HG03060 (cell line): Measurements from ENCODE around the gene CIART.
"Not testable (repeated sequence)": the region's sequence is repeated elsewhere in the genome, so short reads cannot be mapped to it uniquely, and the experiment has no call there.

Experiments
- ATAC-seq: cut with Tn5 transposase; IDR thresholded peaks from one replicate; pipeline ENCODE4 v1.9.1; 2021; ENCODE audit warnings: low read depth, moderate number of reproducible peaks; ENCODE audit not compliant: unreplicated experiment

CIART gene, protein sequence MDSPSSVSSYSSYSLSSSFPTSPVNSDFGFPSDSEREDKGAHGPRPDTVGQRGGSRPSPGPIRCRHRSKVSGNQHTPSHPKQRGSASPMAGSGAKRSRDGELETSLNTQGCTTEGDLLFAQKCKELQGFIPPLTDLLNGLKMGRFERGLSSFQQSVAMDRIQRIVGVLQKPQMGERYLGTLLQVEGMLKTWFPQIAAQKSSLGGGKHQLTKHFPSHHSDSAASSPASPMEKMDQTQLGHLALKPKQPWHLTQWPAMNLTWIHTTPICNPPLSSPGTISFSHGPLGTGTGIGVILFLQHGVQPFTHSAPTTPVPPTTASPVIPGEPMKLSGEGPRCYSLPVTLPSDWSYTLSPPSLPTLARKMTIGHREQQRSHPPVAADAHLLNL

DNA sequence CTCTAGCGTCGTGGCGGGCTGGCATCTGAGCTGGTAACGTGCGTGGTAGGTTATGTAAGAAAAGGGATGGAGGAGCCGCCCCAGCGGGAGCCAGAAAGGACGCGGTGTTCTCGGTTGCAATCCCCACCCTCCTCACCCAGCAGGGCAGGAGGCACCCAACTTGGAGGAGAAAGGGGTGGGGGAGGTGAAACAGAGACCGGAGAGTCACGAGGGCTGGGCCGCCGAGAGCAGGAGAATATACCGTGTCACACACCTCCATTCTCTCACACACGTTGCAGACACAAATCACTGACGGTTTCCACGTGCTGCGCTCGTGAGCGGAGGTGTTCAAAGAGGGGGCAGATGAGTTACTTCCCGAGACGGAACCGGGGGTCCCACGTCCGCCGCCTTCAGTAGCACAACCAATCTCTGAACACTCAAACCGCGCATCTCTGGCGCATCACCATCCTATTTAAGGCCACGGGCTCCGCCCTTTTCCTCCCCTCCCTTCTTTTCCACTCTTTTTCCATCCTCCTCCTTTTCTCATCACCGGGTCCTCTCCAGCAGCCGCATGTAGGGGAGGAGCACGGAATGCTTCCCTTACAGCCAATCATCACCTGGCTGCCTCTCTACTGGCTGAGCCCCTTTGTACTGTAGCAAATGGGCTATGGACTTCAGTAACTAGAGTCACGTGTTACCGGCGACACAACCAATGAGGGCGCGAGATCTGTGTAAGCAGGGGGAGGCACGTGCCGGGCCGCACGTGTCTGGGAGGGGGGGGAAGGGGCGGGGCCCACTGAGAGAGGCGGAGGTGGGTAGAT is at the start of gene CIART:
Gene CIART (plus strand): TSS at position 797 of the 800 bp plus-strand sequence. CDS start 714 bp downstream, outside the sequence.
- ATAC-seq, result no peak

DNA sequence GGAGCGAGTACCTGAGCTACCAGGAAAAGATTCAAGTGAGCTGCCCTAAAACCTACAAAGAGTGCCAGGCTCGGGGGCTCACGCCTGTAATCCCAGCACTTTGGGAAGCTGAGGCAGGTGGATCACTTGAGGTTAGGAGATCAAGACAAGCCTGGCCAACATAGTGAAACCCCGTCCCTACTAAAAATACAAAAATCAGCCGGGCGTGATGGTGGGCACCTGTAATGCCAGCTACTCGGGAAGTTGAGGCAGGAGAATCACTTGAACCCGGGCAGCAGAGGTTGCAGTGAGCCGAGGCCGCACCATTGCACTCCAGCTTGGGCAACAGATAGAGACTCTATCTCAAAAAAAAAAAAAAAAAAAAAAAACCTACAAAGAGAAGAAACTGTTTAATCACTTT is 49.4 kb upstream of the CIART start:
- not testable (repeated sequence) for ATAC-seq

DNA sequence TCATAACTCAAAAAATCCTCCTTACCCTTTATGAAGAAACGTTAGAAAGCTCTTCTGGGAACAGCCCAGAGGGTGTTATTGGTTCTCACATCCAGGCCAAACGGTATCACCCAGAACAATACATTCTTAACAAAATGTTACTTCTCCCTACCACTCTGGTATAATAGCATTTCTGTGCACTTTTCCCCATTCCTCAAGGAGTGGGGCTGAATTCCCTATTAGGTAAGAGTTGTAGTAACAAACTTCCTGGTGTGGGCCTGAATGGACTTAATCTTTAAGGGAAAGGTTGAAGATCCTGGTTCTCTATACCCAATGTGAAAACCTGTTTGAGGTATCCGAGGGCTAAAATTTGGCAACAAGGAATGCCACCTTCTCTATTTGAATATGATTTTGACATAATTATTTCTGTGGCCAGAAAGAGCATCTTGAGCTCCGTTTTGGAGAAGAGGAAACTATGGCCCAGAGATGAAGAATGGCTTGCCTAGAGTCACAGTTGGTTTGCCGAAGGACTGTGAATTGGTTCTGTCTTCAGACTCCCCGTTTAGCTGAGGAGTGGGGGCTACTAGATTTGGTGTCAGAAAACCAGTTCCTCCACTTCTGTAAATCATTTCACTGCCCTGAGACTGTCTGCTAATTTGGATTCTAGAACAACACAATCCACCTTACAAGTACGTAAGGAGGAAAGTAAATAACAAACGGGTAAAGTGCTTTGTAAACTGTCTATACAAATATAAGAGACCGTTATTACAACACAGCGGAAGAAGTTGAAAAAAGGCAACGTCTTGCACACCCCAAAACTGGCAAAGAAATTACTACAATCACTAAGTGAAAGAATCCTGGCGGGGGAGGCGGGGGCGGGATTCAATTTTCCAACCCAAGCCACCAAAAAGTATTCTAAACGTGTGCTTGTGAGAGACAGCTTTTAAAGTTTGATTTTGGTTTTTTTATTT is 48.7 kb upstream of the CIART start:
- ATAC-seq, result no peak

DNA sequence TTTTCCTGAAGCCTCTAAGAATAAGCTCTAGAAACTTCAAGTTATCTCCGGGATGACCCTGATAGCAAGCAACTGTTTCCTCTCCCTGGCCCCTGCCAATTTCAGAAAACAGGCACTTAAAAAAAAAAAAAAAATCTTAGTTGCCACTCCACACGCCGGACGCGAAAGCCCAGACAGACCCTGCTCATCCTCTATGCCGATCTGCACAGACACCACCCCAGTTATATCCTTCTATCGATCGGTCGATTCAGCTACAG is 48.1 kb upstream of the CIART start:
- ATAC-seq, result no peak

DNA sequence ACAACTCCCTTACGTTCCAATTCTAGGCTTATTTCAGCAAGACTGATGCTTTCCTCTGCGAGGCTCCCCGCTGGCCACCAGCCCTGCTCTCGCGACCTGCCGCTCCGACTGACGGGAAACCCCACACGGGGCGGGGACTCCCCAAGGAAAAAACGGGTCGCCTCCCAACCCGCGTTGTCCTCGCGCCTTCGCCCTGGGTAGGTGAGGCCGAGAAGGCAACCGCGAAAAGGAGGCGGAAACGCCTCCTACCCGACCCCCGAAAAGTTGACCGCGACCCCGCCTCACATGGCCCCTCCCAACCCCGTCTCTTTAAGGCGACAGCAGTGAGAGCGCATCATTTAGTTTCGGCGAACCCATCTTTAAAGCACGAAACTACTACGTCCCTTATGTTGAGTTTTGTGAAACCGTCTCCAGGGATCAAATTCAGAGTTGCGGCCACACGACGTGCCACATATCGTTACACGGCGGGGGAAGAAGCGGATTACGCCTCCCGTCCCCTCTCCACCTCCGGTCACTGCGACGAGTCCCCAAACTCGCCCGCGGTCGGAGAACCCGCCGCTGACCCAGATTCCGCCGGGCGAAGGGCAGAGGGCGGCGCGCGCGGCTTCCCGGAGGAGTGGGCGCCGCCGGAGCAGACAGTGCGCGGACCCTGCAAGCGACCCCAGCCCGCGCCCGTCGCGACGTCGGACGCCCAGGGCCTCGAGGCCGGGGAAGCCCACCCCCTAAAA is 47.6 kb upstream of the CIART start:
- ATAC-seq, result no peak

DNA sequence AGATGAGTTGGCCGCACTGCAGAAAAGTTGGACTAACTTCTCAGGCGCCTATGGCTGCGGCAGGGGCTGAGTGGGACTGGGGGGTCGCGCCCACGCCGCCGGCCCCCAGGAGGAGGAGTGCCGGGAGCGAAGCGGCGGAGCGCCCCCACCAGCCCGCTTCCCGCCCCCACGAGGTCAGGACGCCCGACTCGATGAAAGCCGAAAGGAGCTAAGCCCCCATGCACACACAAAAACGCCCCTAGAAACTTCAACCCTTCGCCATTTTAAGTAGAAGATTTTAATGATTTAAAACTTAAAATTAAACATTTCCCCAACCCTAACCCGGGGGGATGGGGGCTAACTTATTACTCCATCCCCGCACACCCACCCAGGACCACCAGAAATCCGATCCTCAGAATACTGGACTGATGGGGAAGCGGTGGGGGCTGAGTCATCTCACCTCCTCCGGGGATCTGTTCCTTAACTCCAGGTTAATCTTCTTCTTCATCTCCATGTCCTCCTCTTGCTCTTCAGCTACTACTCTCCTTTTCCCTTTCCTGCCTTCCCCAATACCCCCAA is 47.0 kb upstream of the CIART start:
- ATAC-seq, result no peak

DNA sequence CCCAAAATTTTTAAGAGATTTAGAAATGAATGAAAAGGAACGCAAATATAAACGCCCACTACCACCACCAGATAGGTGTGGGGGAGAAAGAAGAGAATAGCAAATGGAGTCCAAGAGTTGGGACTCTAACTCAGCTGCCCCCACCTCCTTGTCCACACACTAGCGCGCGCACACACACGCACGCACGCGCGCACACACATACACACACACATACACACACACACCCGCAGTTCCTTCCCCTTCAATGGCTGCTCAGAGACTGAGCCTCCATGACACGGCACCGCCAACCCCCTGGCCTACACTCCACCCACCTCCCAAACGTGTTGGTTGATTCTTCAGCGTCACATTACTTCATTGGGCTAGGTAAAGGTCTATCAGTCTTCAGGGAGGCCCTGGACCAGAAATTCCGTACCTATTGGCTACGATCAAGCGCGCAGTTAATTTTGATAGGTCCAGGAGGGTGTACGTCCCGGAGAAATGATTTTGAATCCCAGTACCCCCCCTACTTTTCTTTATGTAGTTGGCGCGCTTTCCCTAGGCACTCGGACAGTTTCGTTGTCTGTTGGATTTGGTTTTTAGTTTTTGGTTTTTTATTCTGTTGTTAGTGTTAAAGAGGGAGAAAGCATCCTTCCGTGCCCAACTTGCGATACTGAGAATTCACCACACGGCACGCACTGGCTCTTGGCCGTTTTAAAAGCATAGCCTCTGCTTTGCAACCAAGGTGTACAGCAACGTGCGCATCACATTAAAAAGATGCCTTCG is 46.3 kb upstream of the CIART start, which contains the start of gene ANP32E:
Gene ANP32E (minus strand): TSS at position 261 of the 762 bp plus-strand sequence. CDS start 326 bp downstream, outside the sequence.
- ATAC-seq, result peak; percentile 88

DNA sequence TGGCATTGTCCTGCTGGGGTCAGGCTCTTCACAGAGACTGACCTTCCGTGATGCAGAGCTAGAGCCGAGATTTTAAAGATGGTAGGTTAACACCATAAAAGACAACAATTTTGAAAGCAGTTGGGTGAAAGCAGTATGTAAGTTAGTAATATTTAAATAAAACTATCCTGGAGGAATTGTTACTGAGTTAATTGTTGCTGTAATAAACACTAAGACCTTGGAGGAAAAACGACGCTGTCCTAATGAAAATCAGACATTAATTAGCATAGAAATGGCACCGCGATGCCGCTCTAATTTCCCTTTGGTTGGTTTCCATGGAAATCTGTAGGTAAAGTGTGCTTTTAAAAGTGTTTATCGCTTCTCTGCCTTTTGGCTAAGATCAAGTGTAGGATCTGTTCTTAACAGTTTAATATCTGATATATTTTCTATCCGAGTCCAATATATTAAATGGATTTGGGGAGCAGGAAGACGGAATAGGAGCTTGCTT is 45.7 kb upstream of the CIART start:
- ATAC-seq, result no peak

DNA sequence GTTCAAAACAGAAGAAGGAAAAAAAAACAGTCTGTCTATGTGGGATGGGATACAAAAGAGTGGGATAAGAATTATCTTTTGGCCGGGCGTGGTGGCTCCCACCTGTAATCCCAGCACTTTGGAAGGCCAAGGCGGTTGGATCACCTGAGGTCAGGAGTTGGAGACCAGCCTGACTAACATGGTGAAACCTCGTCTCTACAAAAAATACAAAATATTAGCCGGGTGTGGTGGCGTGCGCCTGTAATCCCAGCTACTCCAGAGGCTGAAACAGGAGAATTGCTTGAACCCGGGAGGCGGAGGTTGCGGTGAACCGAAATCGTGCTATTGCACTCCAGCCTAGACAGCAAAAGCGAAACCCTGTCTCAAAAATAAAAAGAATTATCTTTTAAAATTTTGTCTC is 45.2 kb upstream of the CIART start:
- ATAC-seq, result not testable (repeated sequence)

DNA sequence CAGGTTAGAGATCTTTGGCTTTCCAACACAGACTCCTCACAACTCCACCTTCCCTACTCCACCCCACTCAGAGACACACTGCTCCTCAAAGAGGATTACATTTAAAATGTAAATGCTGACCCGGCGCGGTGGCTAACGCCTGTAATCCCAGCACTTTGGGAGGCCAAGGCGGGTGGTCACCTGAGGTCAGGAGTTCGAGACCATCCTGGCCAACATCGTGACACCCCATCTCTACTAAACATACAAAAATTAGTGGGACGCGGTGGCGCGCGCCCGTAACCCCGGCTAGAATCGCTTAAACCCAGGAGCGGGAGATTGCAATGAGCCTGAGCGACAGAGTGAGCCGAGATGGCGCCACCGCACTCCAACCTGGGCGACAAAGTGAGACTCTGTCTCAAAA is 44.6 kb upstream of the CIART start:
- no peak for ATAC-seq

DNA sequence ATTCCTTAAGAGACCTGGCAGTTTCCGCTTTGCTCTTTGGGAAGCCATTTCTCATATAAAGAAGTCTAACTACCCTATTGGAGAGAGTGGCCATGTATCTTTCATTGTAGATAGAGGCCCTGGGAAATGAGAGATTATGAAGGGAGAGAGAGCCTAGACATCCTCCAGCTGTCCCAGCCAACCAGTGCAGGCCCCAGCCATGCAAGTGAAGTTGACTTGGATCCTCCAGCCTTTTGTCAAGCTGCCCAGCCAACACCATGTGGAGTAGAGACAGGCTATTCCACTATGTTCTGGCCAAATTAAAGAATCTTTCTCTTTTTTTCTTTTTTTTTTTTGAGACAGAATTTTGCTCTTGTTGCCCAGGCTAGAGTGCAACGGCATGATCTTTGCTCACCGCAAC is 39.4 kb upstream of the CIART start:
- ATAC-seq, result no peak

DNA sequence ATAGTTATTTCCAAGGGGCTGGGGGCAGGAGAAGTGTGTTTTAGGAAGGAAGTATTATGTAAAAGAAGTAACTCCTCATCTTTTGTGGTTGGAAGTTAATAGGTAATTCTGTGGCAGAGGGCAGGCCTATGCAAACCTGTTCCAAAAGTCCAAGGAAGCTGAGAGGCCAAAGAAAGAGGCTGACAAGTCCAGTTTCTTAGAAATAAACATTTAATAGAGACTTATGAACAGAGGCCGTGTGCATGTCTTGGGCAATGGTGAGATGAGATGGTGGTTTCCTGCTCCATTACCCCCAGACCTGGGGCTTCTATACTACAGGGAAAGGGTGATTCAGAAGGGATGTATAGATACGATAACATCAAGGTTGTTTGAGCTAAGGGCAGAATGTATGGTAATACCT is 32.4 kb upstream of the CIART start:
- no peak for ATAC-seq

DNA sequence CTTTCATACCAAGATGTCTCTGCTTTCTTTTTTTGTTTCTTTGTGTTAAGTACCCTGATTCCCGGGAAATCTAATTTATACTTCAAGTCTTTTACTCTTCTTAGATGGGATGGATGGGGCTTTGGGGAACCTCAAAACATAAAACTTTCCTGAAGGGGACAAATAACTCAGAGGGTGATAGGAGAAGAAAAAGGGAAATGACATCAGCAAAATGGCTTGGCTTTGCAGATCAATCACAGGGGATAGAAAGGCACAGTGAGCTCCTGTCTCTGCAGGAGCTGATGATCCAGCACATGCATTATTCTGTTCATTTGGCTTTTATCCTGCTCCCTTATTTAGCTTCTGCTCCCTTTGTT is 26.2 kb upstream of the CIART start:
- ATAC-seq, result no peak

DNA sequence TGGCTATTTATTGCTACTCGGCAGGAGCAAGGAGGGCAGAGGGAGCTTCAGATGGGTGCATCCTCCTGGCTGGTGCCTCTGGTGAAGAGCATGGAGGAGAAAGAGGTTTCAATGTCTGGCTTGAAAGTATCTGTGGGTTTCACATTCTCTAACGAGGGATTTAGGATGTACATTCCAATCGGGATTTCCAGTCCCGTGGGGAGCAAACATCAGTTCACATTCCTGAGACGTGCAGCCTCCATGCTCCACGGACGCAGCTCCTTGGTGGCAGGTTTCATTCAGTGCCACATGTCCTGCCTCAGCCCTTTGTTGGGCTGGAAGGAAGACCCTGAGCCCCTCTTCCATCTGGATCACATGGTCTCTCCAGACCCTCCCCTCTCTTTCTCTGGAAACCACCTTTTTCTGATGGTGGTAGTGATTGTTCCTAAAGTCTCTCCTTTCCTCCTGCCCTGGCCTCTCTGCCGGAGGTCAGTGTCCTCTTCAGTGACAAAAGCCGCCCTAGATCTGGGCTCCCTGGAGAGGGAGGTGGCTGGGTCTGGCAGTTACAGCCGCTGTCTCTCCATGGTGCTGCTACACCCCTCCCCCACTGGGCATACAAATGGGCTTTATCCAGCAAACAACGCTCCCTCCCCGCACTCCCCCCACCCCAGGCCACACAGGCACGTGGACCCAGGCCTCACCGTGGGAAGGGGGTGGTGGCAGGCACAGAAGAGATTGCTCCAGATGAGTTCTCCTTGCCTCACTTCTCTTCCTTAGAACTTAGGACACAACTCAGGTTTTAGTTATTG is 25.6 kb upstream of the CIART start:
- ATAC-seq, result no peak

DNA sequence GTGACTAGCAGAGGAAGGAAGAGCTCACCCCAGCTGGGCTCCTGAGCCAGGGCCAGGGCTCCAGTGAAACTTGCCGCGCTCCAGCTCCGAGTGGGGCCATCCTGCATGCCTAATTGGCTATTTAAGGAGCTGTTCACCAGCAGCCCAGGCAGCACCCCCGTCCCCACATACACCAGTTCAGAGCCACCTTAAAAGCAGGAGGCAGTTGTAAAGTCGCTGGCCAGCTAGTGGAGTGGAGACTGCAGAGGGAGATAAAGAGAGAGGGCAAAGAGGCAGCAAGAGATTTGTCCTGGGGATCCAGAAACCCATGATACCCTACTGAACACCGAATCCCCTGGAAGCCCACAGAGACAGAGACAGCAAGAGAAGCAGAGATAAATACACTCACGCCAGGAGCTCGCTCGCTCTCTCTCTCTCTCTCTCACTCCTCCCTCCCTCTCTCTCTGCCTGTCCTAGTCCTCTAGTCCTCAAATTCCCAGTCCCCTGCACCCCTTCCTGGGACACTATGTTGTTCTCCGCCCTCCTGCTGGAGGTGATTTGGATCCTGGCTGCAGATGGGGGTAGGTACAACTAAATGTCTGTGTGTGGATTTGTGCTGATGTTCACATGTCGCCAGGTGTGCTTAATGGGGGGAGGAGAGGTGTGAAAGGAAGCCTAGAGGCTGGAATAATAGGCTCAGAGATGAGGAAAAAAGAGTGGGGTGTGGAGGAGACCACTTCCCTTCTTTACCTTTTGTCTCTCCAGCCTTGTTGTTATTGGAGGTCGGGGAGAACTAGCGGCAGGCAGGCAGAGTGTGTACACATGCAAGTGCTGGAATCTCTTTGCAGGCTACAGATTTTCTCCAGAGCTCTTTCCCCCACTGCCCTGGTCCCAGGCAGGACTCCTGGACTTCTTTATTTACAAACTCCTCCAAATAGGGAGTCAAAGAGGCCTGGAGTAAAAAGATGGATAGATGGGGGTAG is 24.4 kb upstream of the CIART start, which contains the start of gene CA14:
Gene CA14 (plus strand): TSS at position 151 of the 962 bp plus-strand sequence. CDS start 355 bp downstream, at position 506.
- ATAC-seq, result no peak

DNA sequence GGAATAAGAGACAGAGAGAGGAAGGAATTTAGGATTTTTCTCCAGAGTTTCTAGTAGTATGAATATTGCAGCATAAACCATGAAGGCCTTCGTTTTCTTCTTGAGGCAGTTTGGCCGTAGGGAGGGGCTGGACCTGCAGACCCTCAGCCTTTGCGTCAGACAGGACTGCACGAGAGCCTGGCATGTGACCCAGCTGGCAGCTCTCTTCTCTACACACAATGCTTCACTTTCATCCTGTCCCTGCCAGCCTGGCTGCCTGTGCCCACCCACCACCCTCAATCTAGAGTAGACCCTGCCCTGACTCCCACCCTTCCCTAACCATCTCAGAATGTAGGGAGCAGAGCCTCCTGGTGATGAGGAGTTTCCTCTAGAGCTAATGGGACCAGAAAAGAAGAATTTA is 23.1 kb upstream of the CIART start:
- ATAC-seq, result no peak
